Ishikawa (cell line): ENCODE results near the gene HLX.

Source experiments
- CEBPB ChIP-seq: IDR thresholded peaks from 2 replicates; pipeline ENCODE4 v1.6.1; 2012
- CREB1 ChIP-seq: IDR thresholded peaks from 2 replicates; pipeline ENCODE4 v1.6.1; 2012; ENCODE audit warnings: low read depth
- EGR1 ChIP-seq: IDR thresholded peaks from 2 replicates; pipeline ENCODE4 v1.6.1; 2012
- EP300 ChIP-seq: IDR thresholded peaks from 2 replicates; pipeline ENCODE4 v1.6.1; 2012; ENCODE audit warnings: borderline replicate concordance
- FOXM1 ChIP-seq: IDR thresholded peaks from 2 replicates; pipeline ENCODE4 v1.6.1; 2012; ENCODE audit warnings: low read depth, borderline replicate concordance
- NFIC ChIP-seq: IDR thresholded peaks from 2 replicates; pipeline ENCODE4 v1.6.1; 2012
- RAD21 ChIP-seq: IDR thresholded peaks from 2 replicates; pipeline ENCODE4 v1.6.1; 2012; ENCODE audit warnings: low read depth
- TAF1 ChIP-seq: IDR thresholded peaks from 2 replicates; pipeline ENCODE4 v1.6.1; 2012; ENCODE audit warnings: low read depth, mild to moderate bottlenecking
- TCF12 ChIP-seq: IDR thresholded peaks from 2 replicates; pipeline ENCODE4 v1.6.1; 2012; ENCODE audit warnings: low read depth
- TEAD4 ChIP-seq: IDR thresholded peaks from 2 replicates; pipeline ENCODE4 v1.6.1; 2012
- YY1 ChIP-seq: IDR thresholded peaks from 2 replicates; pipeline ENCODE4 v1.6.1; 2012; ENCODE audit warnings: low read depth
- ZBTB7A ChIP-seq: IDR thresholded peaks from 2 replicates; pipeline ENCODE4 v1.6.1; 2012; ENCODE audit warnings: low read depth
- TF ChIP-seq, protein P1 (sequence below): IDR thresholded peaks from 2 replicates; pipeline ENCODE4 v1.6.1; 2012
- TF ChIP-seq, protein P2 (sequence below): IDR thresholded peaks from 2 replicates; pipeline ENCODE4 v1.6.1; 2012; ENCODE audit warnings: low read depth, mild to moderate bottlenecking
- TF ChIP-seq, protein P3 (sequence below): IDR thresholded peaks from 2 replicates; pipeline ENCODE4 v1.6.1; 2012

HLX gene

DNA sequence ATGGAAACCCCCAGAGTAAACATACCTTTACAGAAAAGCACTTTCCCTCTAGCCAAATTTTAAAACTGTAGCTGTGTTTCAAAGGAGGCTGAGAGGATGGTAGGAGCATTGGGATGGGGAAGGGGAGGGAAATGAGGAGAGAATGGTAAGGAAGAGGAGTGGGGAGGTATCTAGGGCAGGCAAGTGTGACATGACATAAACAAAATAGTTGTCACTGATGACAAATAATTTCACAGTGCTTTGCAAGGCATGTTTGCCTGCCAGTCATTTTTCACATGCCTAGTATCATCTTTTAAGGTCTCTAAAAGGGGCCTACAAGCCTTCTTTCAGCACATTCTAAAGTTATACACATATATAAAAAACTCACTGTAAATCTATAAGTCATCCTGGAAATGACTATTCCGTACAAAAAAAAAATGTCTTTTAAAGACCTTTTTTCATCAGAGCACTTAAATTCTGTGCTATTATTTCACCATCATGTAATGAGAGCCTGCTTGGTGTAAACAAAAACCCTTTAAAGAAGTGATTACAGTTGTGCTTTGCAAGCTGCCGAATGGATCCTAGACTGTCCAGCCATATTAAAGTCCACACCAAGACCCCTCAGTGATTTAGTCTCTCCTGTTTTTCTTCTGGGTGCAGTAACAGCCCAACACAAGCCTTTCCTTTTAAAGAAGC lies 38.4 kb downstream of the HLX start:
- no peak for TF ChIP-seq ZBTB7A
- no peak for TF ChIP-seq TAF1
- TF ChIP-seq YY1: no peak
- no peak for TF ChIP-seq EGR1
- TF ChIP-seq CREB1: no peak
- TF ChIP-seq, protein P1, sequence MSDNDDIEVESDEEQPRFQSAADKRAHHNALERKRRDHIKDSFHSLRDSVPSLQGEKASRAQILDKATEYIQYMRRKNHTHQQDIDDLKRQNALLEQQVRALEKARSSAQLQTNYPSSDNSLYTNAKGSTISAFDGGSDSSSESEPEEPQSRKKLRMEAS: no peak
- TF ChIP-seq CEBPB: no peak
- TF ChIP-seq TEAD4: no peak
- TF ChIP-seq, protein P2, sequence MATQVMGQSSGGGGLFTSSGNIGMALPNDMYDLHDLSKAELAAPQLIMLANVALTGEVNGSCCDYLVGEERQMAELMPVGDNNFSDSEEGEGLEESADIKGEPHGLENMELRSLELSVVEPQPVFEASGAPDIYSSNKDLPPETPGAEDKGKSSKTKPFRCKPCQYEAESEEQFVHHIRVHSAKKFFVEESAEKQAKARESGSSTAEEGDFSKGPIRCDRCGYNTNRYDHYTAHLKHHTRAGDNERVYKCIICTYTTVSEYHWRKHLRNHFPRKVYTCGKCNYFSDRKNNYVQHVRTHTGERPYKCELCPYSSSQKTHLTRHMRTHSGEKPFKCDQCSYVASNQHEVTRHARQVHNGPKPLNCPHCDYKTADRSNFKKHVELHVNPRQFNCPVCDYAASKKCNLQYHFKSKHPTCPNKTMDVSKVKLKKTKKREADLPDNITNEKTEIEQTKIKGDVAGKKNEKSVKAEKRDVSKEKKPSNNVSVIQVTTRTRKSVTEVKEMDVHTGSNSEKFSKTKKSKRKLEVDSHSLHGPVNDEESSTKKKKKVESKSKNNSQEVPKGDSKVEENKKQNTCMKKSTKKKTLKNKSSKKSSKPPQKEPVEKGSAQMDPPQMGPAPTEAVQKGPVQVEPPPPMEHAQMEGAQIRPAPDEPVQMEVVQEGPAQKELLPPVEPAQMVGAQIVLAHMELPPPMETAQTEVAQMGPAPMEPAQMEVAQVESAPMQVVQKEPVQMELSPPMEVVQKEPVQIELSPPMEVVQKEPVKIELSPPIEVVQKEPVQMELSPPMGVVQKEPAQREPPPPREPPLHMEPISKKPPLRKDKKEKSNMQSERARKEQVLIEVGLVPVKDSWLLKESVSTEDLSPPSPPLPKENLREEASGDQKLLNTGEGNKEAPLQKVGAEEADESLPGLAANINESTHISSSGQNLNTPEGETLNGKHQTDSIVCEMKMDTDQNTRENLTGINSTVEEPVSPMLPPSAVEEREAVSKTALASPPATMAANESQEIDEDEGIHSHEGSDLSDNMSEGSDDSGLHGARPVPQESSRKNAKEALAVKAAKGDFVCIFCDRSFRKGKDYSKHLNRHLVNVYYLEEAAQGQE: no peak
- no peak for TF ChIP-seq NFIC
- TF ChIP-seq EP300: no peak
- no peak for TF ChIP-seq FOXM1
- no peak for TF ChIP-seq RAD21

DNA sequence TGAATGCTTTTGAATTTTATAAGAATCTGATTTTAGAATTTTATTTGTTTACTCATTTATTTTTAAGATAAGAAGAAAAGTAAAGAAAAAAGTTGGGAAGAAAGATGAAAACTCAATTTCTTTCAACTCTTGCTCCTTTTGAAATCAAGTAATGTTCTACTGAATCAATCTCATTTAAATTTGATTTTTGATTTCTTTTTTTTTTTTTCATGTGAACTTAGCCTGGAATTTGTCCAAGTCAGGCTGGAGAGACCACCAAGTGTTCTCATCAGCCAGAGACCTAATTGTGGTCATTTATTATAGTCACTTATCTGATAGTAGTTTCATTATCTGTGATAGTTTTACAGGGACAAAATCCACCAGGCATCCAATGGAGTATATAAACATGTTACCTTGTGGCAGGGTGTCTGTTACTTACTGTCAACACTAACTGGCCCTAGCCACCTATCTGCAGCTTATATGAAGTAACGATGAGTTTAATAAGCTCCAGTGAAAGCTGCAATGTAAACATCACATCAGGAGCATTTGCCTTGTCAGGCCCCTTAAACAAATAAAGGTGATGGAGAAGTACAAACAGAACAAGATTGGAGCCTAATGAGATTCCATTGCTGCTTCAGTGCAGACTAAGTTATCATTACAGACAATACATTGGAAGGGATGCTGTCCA lies 39.2 kb downstream of the HLX start:
- TF ChIP-seq ZBTB7A: no peak
- TF ChIP-seq, protein P3, sequence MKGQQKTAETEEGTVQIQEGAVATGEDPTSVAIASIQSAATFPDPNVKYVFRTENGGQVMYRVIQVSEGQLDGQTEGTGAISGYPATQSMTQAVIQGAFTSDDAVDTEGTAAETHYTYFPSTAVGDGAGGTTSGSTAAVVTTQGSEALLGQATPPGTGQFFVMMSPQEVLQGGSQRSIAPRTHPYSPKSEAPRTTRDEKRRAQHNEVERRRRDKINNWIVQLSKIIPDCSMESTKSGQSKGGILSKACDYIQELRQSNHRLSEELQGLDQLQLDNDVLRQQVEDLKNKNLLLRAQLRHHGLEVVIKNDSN: no peak
- TF ChIP-seq, protein P1: no peak
- no peak for TF ChIP-seq TAF1
- no peak for TF ChIP-seq YY1
- no peak for TF ChIP-seq TCF12
- no peak for TF ChIP-seq CEBPB
- no peak for TF ChIP-seq CREB1
- TF ChIP-seq EP300: no peak
- TF ChIP-seq RAD21: no peak
- no peak for TF ChIP-seq TEAD4
- TF ChIP-seq FOXM1: no peak
- TF ChIP-seq, protein P2: no peak

DNA sequence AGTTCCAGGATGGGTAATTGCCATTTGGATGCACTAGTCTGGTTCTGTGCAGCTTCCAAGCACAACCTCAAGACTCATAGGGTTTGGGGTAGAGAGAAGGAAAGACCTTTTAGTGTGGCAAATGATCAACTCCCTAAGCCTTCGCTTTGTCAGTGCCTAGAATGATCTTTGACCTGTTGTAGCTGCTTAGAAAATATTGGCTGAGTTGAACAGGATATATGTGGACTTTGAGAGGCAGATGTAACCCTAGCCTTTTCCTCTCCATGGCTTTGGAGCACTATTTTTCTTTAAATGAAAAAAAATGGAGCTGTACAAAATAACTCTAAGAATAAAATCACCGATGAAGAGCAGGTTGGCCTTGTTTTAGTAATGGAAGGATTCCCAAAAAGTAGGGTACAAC lies 41.7 kb downstream of the HLX start:
- TF ChIP-seq, protein P2: no peak
- TF ChIP-seq YY1 (no peak), CREB1 (no peak), EGR1 (no peak), NFIC (no peak), FOXM1 (no peak), EP300 (no peak), ZBTB7A (no peak), TAF1 (no peak)
- TF ChIP-seq, protein P1: no peak
- TF ChIP-seq, protein P3: no peak

DNA sequence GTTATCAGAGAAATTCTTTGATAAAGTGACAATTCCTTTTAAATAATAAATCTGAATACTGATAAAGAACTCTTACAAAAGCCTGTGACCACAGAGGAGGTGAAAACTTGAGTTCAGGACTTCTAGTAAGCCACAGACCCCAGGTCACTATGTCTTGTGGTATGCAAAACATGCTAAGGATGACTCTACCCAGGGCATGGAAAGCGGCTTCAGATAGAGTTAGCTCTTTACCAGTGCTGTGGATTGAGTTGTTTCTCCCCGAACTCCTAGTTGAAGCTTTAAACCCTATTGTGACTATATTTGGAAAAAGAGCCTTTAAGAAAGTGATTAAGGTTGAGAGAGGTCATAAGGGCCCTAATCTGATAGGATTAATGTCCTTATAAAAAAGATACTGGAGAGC lies 42.3 kb downstream of the HLX start:
- no peak for TF ChIP-seq ZBTB7A
- TF ChIP-seq EGR1: no peak
- no peak for TF ChIP-seq CEBPB
- no peak for TF ChIP-seq EP300
- TF ChIP-seq, protein P2: no peak
- TF ChIP-seq NFIC: no peak
- no peak for TF ChIP-seq TEAD4
- no peak for TF ChIP-seq TCF12
- TF ChIP-seq, protein P1: no peak
